GM23248 (cell line): ENCODE data around the gene RAD51B. TPM values are rescaled to one million over a fixed set of nuclear protein-coding genes. Genes with fewer than 3 reads are reported as not detected.

ENCODE experiments used
- DNase-seq: peaks from one replicate; pipeline ENCODE4 v3.0.0-alpha.2; 2015
- H2AFZ ChIP-seq: fragments of 200-600 bp; sonication (generic); 2 replicates; pipeline ENCODE4 v1.6.1; 2016; ENCODE audit warnings: antibody characterized with exemption
- H3F3A ChIP-seq: fragments of 200-600 bp; sonication (generic); 2 replicates; pipeline ENCODE4 v1.6.1; 2016; ENCODE audit warnings: mild to moderate bottlenecking, antibody characterized with exemption, mixed run types; ENCODE audit not compliant: insufficient read depth
- H3K27ac ChIP-seq: fragments of 200-600 bp; sonication (generic); 2 replicates; pipeline ENCODE4 v1.5.1; 2016; ENCODE audit warnings: mild to moderate bottlenecking
- H3K27me3 ChIP-seq: fragments of 200-600 bp; sonication (generic); replicated peaks from 2 replicates; pipeline ENCODE4 v1.6.1; 2016; ENCODE audit warnings: mild to moderate bottlenecking; ENCODE audit not compliant: insufficient read depth
- H3K36me3 ChIP-seq: fragments of 200-600 bp; sonication (generic); 2 replicates; pipeline ENCODE4 v1.6.1; 2016; ENCODE audit warnings: low read depth, mild to moderate bottlenecking
- H3K4me1 ChIP-seq: fragments of 200-600 bp; sonication (generic); 2 replicates; pipeline ENCODE4 v1.6.1; 2016; ENCODE audit warnings: mild to moderate bottlenecking; ENCODE audit not compliant: insufficient read depth
- H3K4me2 ChIP-seq: fragments of 200-600 bp; sonication (generic); one replicate; pipeline ENCODE4 v1.6.1; 2016; ENCODE audit warnings: mild to moderate bottlenecking; ENCODE audit not compliant: unreplicated experiment
- H3K4me3 ChIP-seq: fragments of 200-600 bp; sonication (generic); 2 replicates; pipeline ENCODE4 v1.5.1; 2016; ENCODE audit warnings: mild to moderate bottlenecking
- H3K79me2 ChIP-seq: fragments of 200-600 bp; sonication (generic); 2 replicates; pipeline ENCODE4 v1.6.1; 2016; ENCODE audit warnings: mild to moderate bottlenecking; ENCODE audit not compliant: insufficient read depth
- H3K9ac ChIP-seq: fragments of 200-600 bp; sonication (generic); 2 replicates; pipeline ENCODE4 v1.6.1; 2016; ENCODE audit warnings: mild to moderate bottlenecking
- H3K9me2 ChIP-seq: fragments of 200-600 bp; sonication (generic); 2 replicates; pipeline ENCODE4 v1.6.1; 2016; ENCODE audit warnings: mixed run types, mild to moderate bottlenecking, moderate library complexity; ENCODE audit not compliant: insufficient read depth
- H3K9me3 ChIP-seq: fragments of 200-600 bp; sonication (generic); one replicate; pipeline ENCODE4 v1.6.1; 2017; ENCODE audit warnings: low read depth
- H4K20me1 ChIP-seq: fragments of 200-600 bp; sonication (generic); 2 replicates; pipeline ENCODE4 v1.6.0; 2016; ENCODE audit not compliant: insufficient read depth
- EZH2 ChIP-seq: fragments of 200-600 bp; sonication (generic); IDR thresholded peaks from 2 replicates; pipeline ENCODE4 v1.6.1; 2018; ENCODE audit warnings: antibody characterized with exemption, mild to moderate bottlenecking; ENCODE audit not compliant: insufficient read depth, poor library complexity, severe bottlenecking
- EZH2phosphoT487 ChIP-seq: fragments of 200-600 bp; sonication (generic); IDR thresholded peaks from 2 replicates; pipeline ENCODE4 v1.6.1; 2018; ENCODE audit warnings: antibody characterized with exemption, moderate library complexity, mild to moderate bottlenecking, low read depth; ENCODE audit not compliant: insufficient read depth
- WGBS, 2 experiments: methylation state at CpG; one replicate each; pipeline ENCODE4 v1.1.6; 2015 to 2017; ENCODE audit warnings: low lambda C conversion rate in 2 of 2, low coverage in 1 of 2; ENCODE audit errors: missing lambda C conversion rate in 2 of 2; 5-methylcytosine and 5-hydroxymethylcytosine counted together
- in situ Hi-C: fragments of 300-500 bp; cut with MboI; formaldehyde crosslinking; loops from 2 replicates; pipeline ENCODE4 v1.15.0; 2020
- polyA plus RNA-seq: library from polyadenylated mRNA; unstranded; fragments of >200 nt; fragmentation: Nextera tagmentation; extraction: Ambion mirVana; gene quantifications from 2 replicates; pipeline ENCODE4 v1.2.1, GENCODE V29; 2016
- total RNA-seq: library from RNA; depleted of rRNA; stranded (reverse); fragments of >200 nt; shearing (Covaris generic); gene quantifications from 2 replicates; pipeline ENCODE4 v1.2.3, GENCODE V29; 2014

Gene RAD51B
- total and polyA plus RNA-seq, 2 experiments from 2014 or later = 4.0 to 8.8 TPM

- H3K27me3 ChIP-seq = no peaks in the 10 kb centered on the region
- peaks cover 12% of the 10 kb centered on the region for H3K4me1 ChIP-seq
- H3F3A ChIP-seq = no peaks in the 10 kb centered on the region
- H3K36me3 ChIP-seq = no peaks in the 10 kb centered on the region
- in situ Hi-C loops = no loop called here
- H3K4me2 ChIP-seq = no peak overlapping the region
- DNase-seq = no peak
- no peaks in the 10 kb centered on the region for H3K9me2 ChIP-seq
- TF ChIP-seq EZH2phosphoT487 (no peak), EZH2 (no peak)
- H3K4me3 ChIP-seq = no peak overlapping the region
- H3K79me2 ChIP-seq = no peaks in the 10 kb centered on the region
- H2AFZ ChIP-seq = no peak overlapping the region
- no peaks in the 10 kb centered on the region for H3K9me3 ChIP-seq
- no peaks in the 10 kb centered on the region for H4K20me1 ChIP-seq
- H3K27ac ChIP-seq = no peak overlapping the region
- no peak overlapping the region for H3K9ac ChIP-seq
Measured at GRCh38 chr14:68203871-68204270, 384.3 kb downstream of the RAD51B start.

GRCh38 chr14:68208218-68208617 is 388.6 kb downstream of the RAD51B start:
- peak overlapping the region; percentile 15 for H3K4me2 ChIP-seq
- in situ Hi-C loops = no loop called here
- H3K27ac ChIP-seq = 0 out of 2 replicates have a peak overlapping the region, but pooled peaks have one; percentile 18

GRCh38 chr14:68208626-68209317 is 389.2 kb downstream of the RAD51B start:
- no peak overlapping the region for H3K4me2 ChIP-seq
- TF ChIP-seq EZH2phosphoT487 (no peak), EZH2 (no peak)
- in situ Hi-C loops = no loop called here

More at GRCh38 chr14:68208218-68208617, 388.6 kb downstream of the RAD51B start:
- Histone ChIP-seq H3K79me2 (no peaks in the 10 kb centered on the region), H2AFZ (no peak overlapping the region), H3K9me3 (no peaks in the 10 kb centered on the region), H4K20me1 (no peaks in the 10 kb centered on the region), H3K27me3 (no peaks in the 10 kb centered on the region), H3K4me3 (no peak overlapping the region), H3F3A (peaks cover 25% of the 10 kb centered on the region), H3K4me1 (peaks cover 30% of the 10 kb centered on the region), H3K9me2 (0 out of 2 replicates have a peak, but pooled peaks cover 4% of the 10 kb centered on the region), H3K9ac (no peak overlapping the region), H3K36me3 (no peaks in the 10 kb centered on the region)
- peak; percentile 55 for DNase-seq
- TF ChIP-seq EZH2 (no peak), EZH2phosphoT487 (no peak)
- 42 to 50% methylated on average over 1 of the region's 1 CpG for WGBS, 2 experiments

GRCh38 chr14:68210729-68211299 is 391.2 kb downstream of the RAD51B start:
- H3K36me3 ChIP-seq = no peaks in the 10 kb centered on the region
- no peaks in the 10 kb centered on the region for H3K9me3 ChIP-seq
- peak overlapping the region; percentile 8; the same call in 1 of the 2 replicates for H2AFZ ChIP-seq
- no peaks in the 10 kb centered on the region for H4K20me1 ChIP-seq
- H3K27me3 ChIP-seq = no peaks in the 10 kb centered on the region
- TF ChIP-seq EZH2phosphoT487 = no peak
- TF ChIP-seq EZH2 = no peak
- peak overlapping the region; percentile 82 for H3K4me2 ChIP-seq
- 5 to 6% methylated on average over 5 of the region's 5 CpGs for WGBS, 2 experiments
- DNase-seq = peak; percentile 91
- H3K9ac ChIP-seq = peak overlapping the region; percentile 73
- H3K4me1 ChIP-seq = peaks cover 30% of the 10 kb centered on the region
- H3K4me3 ChIP-seq = peak overlapping the region; percentile 61
- H3K27ac ChIP-seq = peak overlapping the region; percentile 93
- H3K79me2 ChIP-seq = no peaks in the 10 kb centered on the region
- 0 out of 2 replicates have a peak, but pooled peaks cover 5% of the 10 kb centered on the region for H3K9me2 ChIP-seq
- H3F3A ChIP-seq = peaks cover 25% of the 10 kb centered on the region
- in situ Hi-C loops = no loop called here

More at GRCh38 chr14:68208626-68209317, 389.2 kb downstream of the RAD51B start:
- Histone ChIP-seq H3K27me3 (no peaks in the 10 kb centered on the region), H4K20me1 (no peaks in the 10 kb centered on the region), H2AFZ (no peak overlapping the region), H3K4me3 (no peak overlapping the region), H3K9me3 (no peaks in the 10 kb centered on the region), H3K9me2 (0 out of 2 replicates have a peak, but pooled peaks cover 5% of the 10 kb centered on the region), H3K4me1 (peaks cover 30% of the 10 kb centered on the region), H3K36me3 (no peaks in the 10 kb centered on the region), H3K9ac (no peak overlapping the region), H3K79me2 (no peaks in the 10 kb centered on the region), H3F3A (peaks cover 25% of the 10 kb centered on the region), H3K27ac (0 out of 2 replicates have a peak overlapping the region, but pooled peaks have one; percentile 18)
- 74 to 84% methylated on average over 1 of the region's 1 CpG for WGBS, 2 experiments
- DNase-seq = no peak
